HG03442 (cell line): ENCODE data around the gene HINT3.
"Not testable (repeated sequence)": the region's sequence is repeated elsewhere in the genome, so short reads cannot be mapped to it uniquely, and the experiment has no call there.

Source experiments
- ATAC-seq: cut with Tn5 transposase; IDR thresholded peaks from one replicate; pipeline ENCODE4 v1.9.1; 2021; ENCODE audit warnings: mild to moderate bottlenecking, moderate library complexity; ENCODE audit not compliant: unreplicated experiment

HINT3 gene

DNA sequence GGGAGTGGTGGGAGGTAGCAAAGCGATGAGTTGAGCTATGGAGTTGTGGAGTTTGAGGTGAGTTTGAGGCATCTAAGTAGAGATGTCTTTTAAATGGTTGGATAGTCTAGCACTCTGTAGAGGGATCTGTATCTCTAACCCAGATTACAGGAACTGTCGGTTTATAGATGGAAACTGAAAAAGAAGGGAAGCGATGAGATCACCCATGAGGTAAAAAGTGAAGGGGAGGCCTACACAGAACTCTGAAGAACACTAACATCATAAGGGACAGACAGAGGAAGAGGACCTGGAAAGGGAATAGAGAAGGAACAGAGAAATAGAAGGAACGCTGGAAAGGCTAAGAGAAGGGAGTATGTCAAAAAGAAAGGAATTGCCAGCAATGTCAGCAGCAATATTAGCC is 2.5 kb downstream of the HINT3 start:
- no peak for ATAC-seq

- no peak for ATAC-seq
These were observed 4.5 kb downstream of the HINT3 start for GRCh38 chr6:125961117-125961516.

DNA sequence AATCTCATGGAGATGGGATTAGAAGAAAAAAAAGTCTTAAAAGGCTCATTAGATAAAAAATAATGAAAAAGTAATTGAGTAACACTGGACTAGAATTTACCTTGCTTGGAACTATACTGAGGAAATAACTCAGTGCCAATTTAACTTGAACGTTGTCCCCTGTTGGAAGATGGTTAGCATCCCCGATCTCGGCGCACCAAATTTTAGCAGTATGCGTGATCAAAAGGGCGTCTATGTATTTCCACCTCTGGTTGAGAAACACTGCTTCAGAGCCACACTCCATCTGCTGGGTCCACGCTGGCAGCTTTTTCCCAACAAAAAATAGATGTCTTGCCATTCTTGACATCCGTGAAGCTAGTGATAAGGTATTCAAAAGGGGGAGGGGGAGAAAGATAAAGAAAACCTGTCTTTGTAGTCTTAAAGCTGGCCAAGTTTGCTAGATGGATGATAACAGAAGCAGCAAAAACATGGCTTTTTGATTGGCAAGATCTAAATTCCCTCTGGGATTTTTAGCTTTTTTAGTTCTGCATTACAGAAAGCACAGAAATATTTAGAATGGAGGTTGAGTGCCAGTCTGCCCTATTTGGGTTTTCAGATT is 6.4 kb downstream of the HINT3 start:
- ATAC-seq: no peak

DNA sequence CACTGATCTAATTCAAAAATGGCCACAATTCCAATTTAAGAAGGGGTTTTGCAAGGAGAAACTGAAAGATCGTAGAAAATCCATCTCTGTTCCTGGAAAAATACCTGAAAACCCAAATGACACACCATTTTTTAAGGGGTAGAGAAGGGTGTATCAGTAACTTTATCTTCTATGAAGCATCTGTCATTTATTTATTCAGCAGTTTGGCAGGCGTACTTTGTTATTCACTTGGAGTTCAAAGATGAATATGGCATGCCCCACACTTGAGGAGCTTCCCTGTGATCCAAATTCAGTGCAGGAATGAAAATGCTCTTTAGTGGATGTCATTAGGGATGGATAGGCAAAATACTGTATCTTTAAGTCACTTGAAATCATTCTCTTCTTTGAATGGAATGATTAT is 7.2 kb downstream of the HINT3 start:
- no peak for ATAC-seq

DNA sequence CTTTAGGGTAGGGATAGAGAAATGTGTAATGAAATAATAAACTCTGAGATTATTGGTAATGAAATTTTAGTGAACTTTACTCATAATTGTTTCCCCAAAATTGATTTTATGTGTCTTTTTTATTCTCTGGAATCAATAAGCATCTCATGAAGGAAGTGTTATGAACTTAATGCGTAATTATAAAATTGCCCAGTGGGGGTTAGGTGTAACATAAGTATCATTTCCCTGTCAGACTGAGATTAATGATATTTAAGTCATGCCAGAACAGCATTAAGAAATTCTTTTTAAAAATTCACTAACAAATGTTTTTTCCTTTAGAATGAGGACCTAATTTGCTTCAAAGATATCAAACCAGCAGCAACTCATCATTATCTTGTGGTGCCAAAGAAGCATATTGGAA is 10.0 kb downstream of the HINT3 start:
- no peak for ATAC-seq

DNA sequence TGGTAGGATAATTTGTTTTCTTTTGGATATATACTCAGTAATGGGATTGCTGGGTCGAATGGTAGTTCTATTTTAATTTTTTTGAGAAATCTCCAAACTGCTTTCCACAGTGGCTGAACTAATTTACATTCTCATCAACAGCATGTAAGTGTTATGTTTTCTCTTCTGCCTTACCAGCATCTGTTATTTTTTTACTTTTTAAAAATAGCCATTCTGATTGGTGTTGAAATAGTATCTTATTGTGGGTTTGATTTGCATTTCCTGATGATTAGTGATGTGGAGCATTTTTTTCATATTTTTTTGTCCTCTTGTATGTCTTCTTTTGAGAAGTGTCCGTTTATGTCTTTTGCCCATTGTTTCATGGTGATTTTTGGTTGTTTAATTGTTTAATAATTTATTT is 11.9 kb downstream of the HINT3 start:
- no peak for ATAC-seq

DNA sequence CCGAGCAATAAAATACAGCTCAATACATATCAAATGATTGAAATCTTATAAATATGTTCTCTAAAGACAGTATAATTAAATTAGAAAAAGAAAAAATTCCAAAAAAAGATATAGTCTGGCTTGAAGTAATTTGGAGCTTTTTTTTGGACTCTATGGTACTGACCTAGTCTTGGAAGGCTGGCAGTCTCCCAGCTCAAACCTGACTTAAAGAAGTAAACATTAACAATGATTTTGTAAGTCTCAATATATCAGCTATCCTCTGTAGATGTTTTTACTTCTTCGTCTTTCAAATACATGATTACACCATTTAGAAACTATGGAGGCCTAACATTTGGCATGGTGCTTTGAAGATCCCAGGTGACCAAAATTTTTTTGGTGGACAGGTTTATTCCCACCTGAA is 14.2 kb downstream of the HINT3 start:
- no peak for ATAC-seq

DNA sequence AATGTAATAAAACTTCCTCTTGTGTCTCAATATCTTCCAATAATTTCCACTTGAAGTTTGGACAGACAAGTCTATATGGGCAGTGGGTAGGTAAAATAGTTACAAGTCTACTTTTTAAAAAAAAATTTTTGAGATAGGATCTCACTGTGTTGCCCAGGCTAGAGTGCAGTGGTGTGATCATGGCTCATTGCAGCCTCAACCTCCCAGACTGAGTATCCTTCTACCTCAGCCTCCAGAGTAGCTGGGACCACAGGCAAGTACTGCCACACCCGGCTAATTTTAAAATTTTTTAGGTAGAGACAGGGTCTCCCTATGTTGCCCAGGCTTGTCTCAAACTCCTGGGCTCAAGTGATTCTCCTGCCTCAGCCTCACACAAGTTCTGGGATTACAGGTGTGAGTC is 15.9 kb downstream of the HINT3 start:
- ATAC-seq: not testable (repeated sequence)

DNA sequence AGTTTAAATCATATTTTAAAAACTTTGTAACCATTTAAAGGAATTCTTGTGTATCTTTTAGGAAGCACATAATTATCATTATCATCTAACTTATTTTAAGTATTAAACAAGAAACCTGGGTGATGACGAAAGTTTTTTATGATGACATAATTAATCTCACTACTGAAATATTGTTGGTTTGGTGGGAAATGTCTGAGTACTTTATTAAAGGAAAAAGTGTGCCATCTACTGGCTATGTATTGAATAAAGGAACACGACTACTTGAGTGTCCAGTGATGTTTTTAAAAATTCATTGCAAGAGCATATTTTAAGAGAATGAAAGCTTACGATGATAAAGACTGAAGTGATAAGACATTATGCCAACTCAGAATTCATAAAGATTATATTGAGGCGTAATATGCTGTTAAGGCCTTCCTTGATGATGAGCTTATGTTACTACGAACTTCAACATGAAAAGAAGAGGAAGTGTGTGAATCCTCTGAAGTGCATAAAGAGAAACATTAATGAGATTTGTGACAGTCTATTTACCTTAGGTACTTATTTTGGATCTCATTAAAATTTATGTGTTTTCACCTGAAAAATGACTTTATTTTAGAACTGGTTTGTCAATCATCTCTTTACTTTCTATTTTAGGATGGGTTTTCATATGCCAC is 17.8 kb downstream of the HINT3 start:
- ATAC-seq: peak; percentile 87

DNA sequence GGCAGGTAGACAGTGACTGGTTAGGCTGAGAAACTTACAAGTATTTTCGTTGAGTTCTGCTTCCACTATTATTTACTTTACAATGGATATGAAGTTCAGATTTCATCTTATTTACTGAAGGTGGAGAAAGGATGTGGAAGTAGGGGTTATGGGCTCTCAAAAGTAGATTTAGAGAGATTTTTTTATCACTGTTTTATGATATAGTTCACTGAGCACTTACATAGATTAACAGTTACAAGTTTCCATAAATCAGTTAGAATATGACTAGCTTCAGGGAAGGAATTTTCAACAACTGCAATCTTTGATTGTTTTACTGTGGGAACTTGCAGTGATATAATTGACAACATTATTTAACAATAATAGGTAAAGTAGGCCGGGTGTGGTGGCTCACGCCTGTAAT is 22.5 kb downstream of the HINT3 start:
- no peak for ATAC-seq

DNA sequence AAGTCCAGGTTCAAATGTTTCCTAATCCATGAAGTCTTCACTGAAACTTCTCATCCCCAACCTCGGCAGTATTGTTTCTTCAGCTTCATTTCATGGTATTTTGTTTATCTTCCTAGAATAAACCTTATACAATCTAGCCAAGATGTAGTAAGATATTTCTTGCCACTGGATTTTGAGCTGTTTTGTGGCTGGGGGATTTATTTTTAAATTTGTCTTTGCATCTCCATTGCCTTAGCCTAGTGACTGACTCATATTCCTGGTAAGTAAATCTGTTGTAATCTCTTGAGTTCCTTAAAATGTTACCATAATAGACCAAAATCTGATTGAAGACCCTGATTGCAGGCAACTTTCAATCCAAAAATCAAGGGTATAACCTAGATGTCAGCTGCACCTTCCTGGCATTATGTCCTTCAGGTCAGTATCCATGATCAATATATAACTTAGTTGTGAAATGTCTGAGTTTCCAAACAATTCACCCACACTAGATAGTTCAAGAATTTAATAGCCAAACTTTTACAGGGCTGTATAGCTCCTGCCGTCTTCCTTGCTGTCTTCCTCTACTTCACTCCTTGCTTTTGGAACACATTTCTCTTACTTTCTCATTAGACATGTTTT is 25.1 kb downstream of the HINT3 start:
- no peak for ATAC-seq

- no peak for ATAC-seq
These were observed 26.8 kb downstream of the HINT3 start for GRCh38 chr6:125983246-125983945.

- ATAC-seq: no peak
These were observed 27.7 kb downstream of the HINT3 start for GRCh38 chr6:125984311-125984710.

- ATAC-seq: no peak
These were observed 29.0 kb downstream of the HINT3 start for GRCh38 chr6:125985522-125985921.

- ATAC-seq: no peak
These were observed 29.4 kb downstream of the HINT3 start for GRCh38 chr6:125985979-125986300.

GRCh38 chr6:125986301-125987025 is 29.9 kb downstream of the HINT3 start, which contains the start of gene TRMT11:
Gene TRMT11, plus strand, starts transcription at chr6:125986540. Its CDS starts 11 bp downstream, at chr6:125986551.
- ATAC-seq: peak; percentile 94

DNA sequence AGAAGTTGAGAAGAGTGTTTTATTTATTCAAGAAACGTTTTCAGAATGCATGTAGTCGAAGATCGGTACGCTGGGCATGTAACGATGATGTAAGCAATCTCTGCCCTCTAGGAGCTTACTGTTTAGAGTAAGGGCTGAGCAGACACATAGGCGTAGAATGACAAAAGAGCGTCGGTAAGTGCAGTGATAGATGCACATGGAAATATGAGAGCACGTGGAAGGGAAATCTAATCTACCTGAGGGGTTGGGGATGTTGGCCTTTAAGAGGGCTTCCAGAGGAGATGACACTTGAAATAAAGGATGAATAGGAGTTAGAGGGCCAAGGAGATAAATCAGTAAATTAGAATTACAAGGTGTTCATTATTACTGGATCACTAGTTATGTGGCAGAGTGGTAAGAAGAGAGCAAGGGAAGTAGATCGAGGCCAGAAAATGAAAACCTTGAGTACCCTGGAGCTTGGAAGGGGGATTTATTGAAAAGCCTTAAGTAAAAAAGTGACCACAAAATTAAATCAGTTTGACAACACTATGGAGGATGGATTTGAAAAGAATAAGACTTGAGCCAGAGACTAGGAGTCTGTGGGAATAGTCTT is 30.6 kb downstream of the HINT3 start:
- peak; percentile 27 for ATAC-seq

- no peak for ATAC-seq
These were observed 31.7 kb downstream of the HINT3 start for GRCh38 chr6:125988280-125988679.

DNA sequence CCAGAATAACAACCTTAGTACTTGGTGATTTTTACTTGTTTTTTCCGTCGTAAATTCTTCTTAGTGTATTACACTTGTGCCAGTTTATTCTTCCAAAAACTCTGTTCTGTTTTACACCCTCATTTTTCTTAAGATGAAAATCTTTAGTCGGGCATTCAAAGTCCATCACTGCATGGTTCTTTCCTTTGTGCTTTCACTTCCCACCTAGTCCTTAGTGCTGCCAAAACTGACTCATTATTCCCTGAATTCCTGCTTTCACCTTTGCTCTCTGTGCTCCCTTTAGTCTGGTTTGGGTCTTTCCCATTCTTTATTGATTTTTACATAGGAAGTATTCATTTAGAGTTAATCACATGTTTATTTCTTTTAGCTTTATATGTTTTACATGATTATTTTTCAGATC is 33.1 kb downstream of the HINT3 start:
- no peak for ATAC-seq

DNA sequence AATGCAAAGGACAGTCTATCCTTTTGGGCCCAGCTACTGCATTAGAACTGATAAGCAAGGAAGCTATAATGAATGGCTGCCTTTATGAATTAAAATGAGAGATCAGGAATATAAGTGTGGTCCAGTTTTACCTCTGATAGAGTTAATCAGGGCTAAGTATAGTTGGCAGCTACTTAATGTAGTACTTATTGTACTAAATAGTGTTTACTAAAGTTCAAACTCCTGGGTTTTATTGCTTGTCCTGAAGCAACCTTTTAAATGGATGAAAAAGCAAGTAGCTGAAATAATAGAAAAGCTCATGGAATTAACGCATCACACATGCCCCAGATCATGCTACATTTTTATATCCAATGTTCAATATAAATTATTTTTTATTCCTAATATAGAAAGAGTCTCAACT is 35.1 kb downstream of the HINT3 start:
- no peak for ATAC-seq
